ENCODE data around the gene PLA2G4E.

- TF ChIP-seq CTCF (IDR thresholded peaks at IDR 0.05) = no peak
- no peak for TF ChIP-seq POLR2A (IDR thresholded peaks at IDR 0.05)
Measured at GRCh38 chr15:41944313-41944940, 76.4 kb downstream of the PLA2G4E start.

All from breast epithelium (tissue), 3 donors.